Measurements from ENCODE around the gene ATOH8.

- TF ChIP-seq, protein P1, sequence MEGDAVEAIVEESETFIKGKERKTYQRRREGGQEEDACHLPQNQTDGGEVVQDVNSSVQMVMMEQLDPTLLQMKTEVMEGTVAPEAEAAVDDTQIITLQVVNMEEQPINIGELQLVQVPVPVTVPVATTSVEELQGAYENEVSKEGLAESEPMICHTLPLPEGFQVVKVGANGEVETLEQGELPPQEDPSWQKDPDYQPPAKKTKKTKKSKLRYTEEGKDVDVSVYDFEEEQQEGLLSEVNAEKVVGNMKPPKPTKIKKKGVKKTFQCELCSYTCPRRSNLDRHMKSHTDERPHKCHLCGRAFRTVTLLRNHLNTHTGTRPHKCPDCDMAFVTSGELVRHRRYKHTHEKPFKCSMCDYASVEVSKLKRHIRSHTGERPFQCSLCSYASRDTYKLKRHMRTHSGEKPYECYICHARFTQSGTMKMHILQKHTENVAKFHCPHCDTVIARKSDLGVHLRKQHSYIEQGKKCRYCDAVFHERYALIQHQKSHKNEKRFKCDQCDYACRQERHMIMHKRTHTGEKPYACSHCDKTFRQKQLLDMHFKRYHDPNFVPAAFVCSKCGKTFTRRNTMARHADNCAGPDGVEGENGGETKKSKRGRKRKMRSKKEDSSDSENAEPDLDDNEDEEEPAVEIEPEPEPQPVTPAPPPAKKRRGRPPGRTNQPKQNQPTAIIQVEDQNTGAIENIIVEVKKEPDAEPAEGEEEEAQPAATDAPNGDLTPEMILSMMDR (IDR thresholded peaks at IDR 0.05): no peak
- TF ChIP-seq POLR2A (IDR thresholded peaks at IDR 0.05; ENCODE audit: low read depth): no peak
These were observed 40.8 kb downstream of the ATOH8 start for GRCh38 chr2:85794491-85795121.

All from esophagus muscularis mucosa (tissue), 3 donors.